Esophagus squamous epithelium (tissue), 5 donors: ENCODE results near the gene PYY. TPM values are rescaled to one million over a fixed set of nuclear protein-coding genes. Genes with fewer than 3 reads are reported as not detected.

Experiments
- DNase-seq: peaks from one replicate; lab custom pipeline; 2025; lab: John Stamatoyannopoulos, UW
- H3K27ac ChIP-seq, 4 donors: fragments of 200-600 bp; sonication (generic); one replicate each; pipeline ENCODE4 v1.5.1; 2016 to 2019; ENCODE audit warnings: mild to moderate bottlenecking in 1 of 4
- H3K27me3 ChIP-seq, 4 donors: fragments of 200-600 bp; sonication (generic); 1 replicate in 3 of 4; 2 replicates in 1 of 4; pipeline versions ENCODE4 v1.5.1 to v1.6.0; 2017 to 2021; ENCODE audit warnings: antibody characterized with exemption in 1 of 4
- H3K36me3 ChIP-seq, 3 donors: fragments of 200-600 bp; sonication (generic); one replicate each; pipeline ENCODE4 v1.5.1; 2016 to 2019
- H3K4me1 ChIP-seq, 3 donors: fragments of 200-600 bp; sonication (generic); one replicate each; pipeline ENCODE4 v1.5.1; 2017 to 2019
- H3K4me3 ChIP-seq, 4 donors: fragments of 200-600 bp; sonication (generic); 1 replicate in 3 of 4; 2 replicates in 1 of 4; pipeline ENCODE4 v1.5.1; 2016 to 2019; ENCODE audit warnings: mild to moderate bottlenecking in 2 of 4, moderate library complexity in 1 of 4
- H3K9me3 ChIP-seq, 3 donors: fragments of 200-600 bp; sonication (generic); one replicate each; pipeline ENCODE4 v1.5.1; 2016 to 2019
- POLR2A ChIP-seq, 4 donors: fragments of 450-650 bp; IDR thresholded peaks; one replicate each; pipeline ENCODE4 v1.6.1; 2017; ENCODE audit warnings: antibody characterized with exemption in 4 of 4, mild to moderate bottlenecking in 4 of 4, moderate library complexity in 3 of 4
- WGBS, 2 donors: methylation state at CpG; one replicate each; pipeline ENCODE4 v1.1.5; 2018; 5-methylcytosine and 5-hydroxymethylcytosine counted together
- intact Hi-C: fragments of 100-400 bp; cut with DNase I; formaldehyde crosslinking; loops from one replicate; pipeline ENCODE4 v1.15.0; 2022
- total RNA-seq, 4 donors: library from RNA; depleted of rRNA; stranded (reverse); fragments of >200 nt; gene quantifications; one replicate each; pipeline ENCODE4 v1.1.0, GENCODE V29; 2016
- TF ChIP-seq, protein P1 (sequence below), 6 experiments: fragments of 450-650 bp in 4 of 6; fragments of 200-600 bp in 2 of 6; sonication (generic) in 2 of 6; IDR thresholded peaks; one replicate each; pipeline ENCODE4 v1.5.1; 2016 to 2019; ENCODE audit warnings: antibody characterized with exemption in 6 of 6, mild to moderate bottlenecking in 4 of 6, moderate library complexity in 4 of 6
- donor health status: DM: yes; HTN: yes; CAD: no.

PYY gene
- total RNA-seq, 4 donors from 2014 or later, result not detected

DNA sequence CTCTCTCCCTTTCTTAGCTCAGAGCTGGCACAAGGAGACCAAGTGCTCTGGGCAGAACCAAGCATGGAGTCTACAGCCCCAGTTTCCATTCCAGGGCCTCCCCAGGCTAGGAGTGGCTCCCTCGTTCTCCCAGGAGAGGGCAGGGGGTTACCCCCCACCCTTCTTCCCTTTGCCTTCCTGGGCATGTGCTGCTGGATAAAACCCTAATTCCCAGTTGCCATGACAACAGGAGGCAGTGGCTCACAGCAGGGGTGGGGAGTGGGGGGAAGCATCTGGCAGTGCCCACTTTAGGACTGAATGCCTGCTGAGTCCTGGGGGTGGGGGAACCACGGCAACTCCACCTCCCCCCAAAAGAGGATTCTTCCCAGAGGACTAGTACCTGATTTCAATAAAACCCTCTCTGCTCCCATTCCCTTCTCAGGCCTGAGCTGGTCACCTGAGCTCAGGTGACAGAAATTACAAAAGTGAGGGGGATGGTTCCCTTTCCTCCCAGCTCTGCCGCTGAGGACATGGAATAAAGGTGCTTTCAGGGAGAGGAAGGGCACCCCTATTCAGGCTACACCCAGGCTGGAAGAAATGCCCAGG, 48.2 kb downstream of the PYY start:
- Histone ChIP-seq H3K4me3 (peak overlapping the region in 2 of 4 donors; percentile 64 to 81), H3K27ac (peak overlapping the region in 3 of 4 donors; percentile 85 to 94 (median 89)), H3K9me3 (no peaks in the 10 kb centered on the region), H3K27me3 (peaks cover 0 to 71% (median 6%) of the 10 kb centered on the region in 4 donors), H3K4me1 (peaks cover 23 to 44% (median 38%) of the 10 kb centered on the region in 3 donors), H3K36me3 (no peaks in the 10 kb centered on the region)
- intact Hi-C loops, result no loop called here
- DNase-seq, result no peak
- WGBS, 2 donors, result 17 to 70% methylated on average over 1 of the region's 3 CpGs
- TF ChIP-seq, protein P1, sequence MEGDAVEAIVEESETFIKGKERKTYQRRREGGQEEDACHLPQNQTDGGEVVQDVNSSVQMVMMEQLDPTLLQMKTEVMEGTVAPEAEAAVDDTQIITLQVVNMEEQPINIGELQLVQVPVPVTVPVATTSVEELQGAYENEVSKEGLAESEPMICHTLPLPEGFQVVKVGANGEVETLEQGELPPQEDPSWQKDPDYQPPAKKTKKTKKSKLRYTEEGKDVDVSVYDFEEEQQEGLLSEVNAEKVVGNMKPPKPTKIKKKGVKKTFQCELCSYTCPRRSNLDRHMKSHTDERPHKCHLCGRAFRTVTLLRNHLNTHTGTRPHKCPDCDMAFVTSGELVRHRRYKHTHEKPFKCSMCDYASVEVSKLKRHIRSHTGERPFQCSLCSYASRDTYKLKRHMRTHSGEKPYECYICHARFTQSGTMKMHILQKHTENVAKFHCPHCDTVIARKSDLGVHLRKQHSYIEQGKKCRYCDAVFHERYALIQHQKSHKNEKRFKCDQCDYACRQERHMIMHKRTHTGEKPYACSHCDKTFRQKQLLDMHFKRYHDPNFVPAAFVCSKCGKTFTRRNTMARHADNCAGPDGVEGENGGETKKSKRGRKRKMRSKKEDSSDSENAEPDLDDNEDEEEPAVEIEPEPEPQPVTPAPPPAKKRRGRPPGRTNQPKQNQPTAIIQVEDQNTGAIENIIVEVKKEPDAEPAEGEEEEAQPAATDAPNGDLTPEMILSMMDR (IDR thresholded peaks at IDR 0.05), result no peak
- no peak for TF ChIP-seq POLR2A (IDR thresholded peaks at IDR 0.05)

Other genes starting within 250 kb of the PYY start
- under 1 TPM in 1 of 4 donors, not detected in 3; 0.49 TPM for gene SOST, start 195.1 kb downstream of the PYY start, total RNA-seq
- gene DUSP3, start 175.0 kb downstream of the PYY start, total RNA-seq, result 10 to 100 TPM; 33.7 to 58.4 (median 36.8) TPM
- gene CFAP97D1, start 173.5 kb downstream of the PYY start, total RNA-seq, result under 1 TPM in 1 of 4 donors, not detected in 3; 0.13 TPM
- gene MPP3, start 120.8 kb downstream of the PYY start, total RNA-seq, result 10 to 100 TPM in 1 of 4 donors, 1 to 10 TPM in 3; 5.9 to 15.8 (median 9.0) TPM
- 1 to 10 TPM in 2 of 4 donors, under 1 TPM in 2; 0.30 to 2.3 (median 0.94) TPM for gene CD300LG, start 106.8 kb downstream of the PYY start, total RNA-seq
- 1 to 10 TPM in 1 of 4 donors, under 1 TPM in 3; 0.18 to 3.6 (median 0.54) TPM for gene MPP2, start 46.4 kb downstream of the PYY start, total RNA-seq
- gene PPY, start 11.5 kb downstream of the PYY start, total RNA-seq, result not detected
- 1 to 10 TPM in 3 of 4 donors, under 1 TPM in 1; 0.64 to 2.7 (median 2.1) TPM for gene NAGS, start 50.7 kb upstream of the PYY start, total RNA-seq
- 10 to 100 TPM; 20.6 to 40.8 (median 34.1) TPM for gene TMEM101, start 61.0 kb upstream of the PYY start, total RNA-seq
- 10 to 100 TPM; 27.3 to 44.3 (median 36.9) TPM for gene LSM12, start 112.7 kb upstream of the PYY start, total RNA-seq
- gene G6PC3, start 116.8 kb upstream of the PYY start, total RNA-seq, result 10 to 100 TPM; 10.3 to 23.3 (median 17.2) TPM
- gene HDAC5, start 169.7 kb upstream of the PYY start, total RNA-seq, result 100 to 1,000 TPM in 1 of 4 donors, 10 to 100 TPM in 3; 31.1 to 135 (median 68.0) TPM
- 1 to 10 TPM; 1.9 to 4.7 (median 4.0) TPM for gene HROB, start 188.0 kb upstream of the PYY start, total RNA-seq
- gene ASB16, start 216.8 kb upstream of the PYY start, total RNA-seq, result under 1 TPM in 1 of 4 donors, not detected in 3; 0.11 TPM
- gene TMUB2, start 233.0 kb upstream of the PYY start, total RNA-seq, result 10 to 100 TPM; 14.6 to 25.5 (median 21.6) TPM
- 10 to 100 TPM; 37.7 to 47.3 (median 44.0) TPM for gene ATXN7L3, start 245.9 kb upstream of the PYY start, total RNA-seq